Mucosa of rectum (tissue), 2 donors: ENCODE results near the gene MMP13.
"Not testable (repeated sequence)": the region's sequence is repeated elsewhere in the genome, so short reads cannot be mapped to it uniquely, and the experiment has no call there.

Experiments
- H3K27ac ChIP-seq, 2 donors: one replicate each; pipeline ENCODE4 v1.7.0; 2013; ENCODE audit warnings: inconsistent platforms in 2 of 2, low read depth in 2 of 2, low read length in 2 of 2
- H3K27me3 ChIP-seq, 2 donors: one replicate each; pipeline ENCODE4 v1.7.0; 2013; ENCODE audit warnings: low read length in 2 of 2; ENCODE audit not compliant: control insufficient read depth in 2 of 2, insufficient read depth in 2 of 2
- H3K36me3 ChIP-seq, 2 donors: one replicate each; pipeline ENCODE4 v1.7.0; 2013; ENCODE audit warnings: low read length in 2 of 2; ENCODE audit not compliant: control insufficient read depth in 2 of 2, insufficient read depth in 2 of 2
- H3K4me1 ChIP-seq, 2 donors: one replicate each; pipeline ENCODE4 v1.7.0; 2013; ENCODE audit warnings: low read length in 2 of 2, mild to moderate bottlenecking in 1 of 2; ENCODE audit not compliant: control insufficient read depth in 2 of 2, insufficient read depth in 2 of 2
- H3K4me3 ChIP-seq, 2 donors: one replicate each; pipeline ENCODE4 v1.7.0; 2013; ENCODE audit warnings: low read length in 2 of 2
- H3K9ac ChIP-seq, 2 donors: one replicate each; pipeline ENCODE4 v1.7.0; 2013; ENCODE audit warnings: low read length in 2 of 2, low read depth in 1 of 2, mild to moderate bottlenecking in 1 of 2
- H3K9me3 ChIP-seq, 2 donors: one replicate each; pipeline ENCODE4 v1.7.0; 2013; ENCODE audit warnings: low read length in 2 of 2; ENCODE audit not compliant: control insufficient read depth in 2 of 2
- donor health status: healthy.
- donor health status: Normal muscosa, but diverticular disease.

The MMP13 gene

GRCh38 chr11:102911758-102912481 is 43.6 kb downstream of the MMP13 start:
- no peaks in the 10 kb centered on the region for H3K36me3 ChIP-seq
- H3K9ac ChIP-seq: no peak overlapping the region
- H3K9me3 ChIP-seq: no peaks in the 10 kb centered on the region
- H3K27me3 ChIP-seq: no peaks in the 10 kb centered on the region
- H3K27ac ChIP-seq: no peak overlapping the region
- H3K4me1 ChIP-seq: peaks cover 0 to 3% of the 10 kb centered on the region in 2 donors
- no peak overlapping the region for H3K4me3 ChIP-seq

DNA sequence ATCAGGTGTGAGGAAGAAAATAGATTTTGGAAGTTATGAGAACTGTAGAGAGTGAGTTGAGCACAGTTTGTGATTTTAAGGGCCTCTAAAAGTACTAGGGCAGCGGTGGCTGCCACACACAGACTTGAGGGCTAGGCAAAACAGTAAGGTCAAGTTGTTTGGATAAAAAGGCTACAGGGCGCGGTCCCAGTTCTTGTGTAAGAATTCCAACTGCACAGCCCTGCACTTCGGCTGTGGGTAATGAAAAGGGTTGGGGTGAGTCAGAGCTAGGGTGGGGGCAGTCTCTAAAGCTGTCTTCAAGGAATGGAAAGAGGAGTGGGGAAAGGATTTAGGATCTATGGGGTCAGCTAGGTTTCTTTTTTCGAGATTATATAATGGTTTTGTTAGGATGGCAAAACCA is 49.7 kb downstream of the MMP13 start:
- H3K4me3 ChIP-seq, H3K36me3 ChIP-seq, H3K9ac ChIP-seq, H3K27ac ChIP-seq, H3K27me3 ChIP-seq, H3K9me3 ChIP-seq, H3K4me1 ChIP-seq: not testable (repeated sequence)

GRCh38 chr11:102903895-102904294 is 51.6 kb downstream of the MMP13 start:
- not testable (repeated sequence) for H3K9ac ChIP-seq, H3K27me3 ChIP-seq, H3K36me3 ChIP-seq, H3K27ac ChIP-seq, H3K4me1 ChIP-seq, H3K9me3 ChIP-seq, H3K4me3 ChIP-seq

GRCh38 chr11:102900346-102900745 is 55.2 kb downstream of the MMP13 start:
- no peaks in the 10 kb centered on the region for H3K4me1 ChIP-seq
- no peak overlapping the region for H3K4me3 ChIP-seq
- H3K27me3 ChIP-seq: no peaks in the 10 kb centered on the region
- H3K36me3 ChIP-seq: no peaks in the 10 kb centered on the region
- H3K27ac ChIP-seq: no peak overlapping the region
- H3K9ac ChIP-seq: no peak overlapping the region
- H3K9me3 ChIP-seq: no peaks in the 10 kb centered on the region
